HEK293 (cell line): Measurements from ENCODE around the gene SLC35F2.
"Not testable (repeated sequence)": the region's sequence is repeated elsewhere in the genome, so short reads cannot be mapped to it uniquely, and the experiment has no call there.

Experiments used
- CTCF ChIA-PET: fragments of 350-600 bp; formaldehyde crosslinking; extraction: SDS; loops from one replicate; lab custom pipeline; 2021; ENCODE audit warnings: antibody characterized with exemption; lab: Yijun Ruan, JAX
- POLR2A ChIA-PET: fragments of 300-600 bp; formaldehyde crosslinking; extraction: SDS; loops from one replicate; lab custom pipeline; 2020; ENCODE audit warnings: antibody characterized with exemption, inconsistent platforms; lab: Yijun Ruan, JAX
- H3K27ac ChIP-seq: fragments of 200-500 bp; sonication (Bioruptor generic); 2 replicates; pipeline ENCODE4 v1.5.1; 2014; ENCODE audit warnings: low read depth, low read length, control low read depth, inconsistent platforms; ENCODE audit errors: extremely low read depth
- H3K36me3 ChIP-seq, 2 experiments: fragments of 200-500 bp in 1 of 2; sonication (Bioruptor generic) in 1 of 2; 1 replicate in 1 of 2; 2 replicates in 1 of 2; pipeline ENCODE4 v1.5.1; 2014 to 2017; ENCODE audit warnings: inconsistent platforms in 2 of 2, low read length in 2 of 2; ENCODE audit not compliant: control insufficient read depth in 2 of 2, insufficient read depth in 1 of 2
- H3K4me1 ChIP-seq: fragments of 200-500 bp; sonication (Bioruptor generic); 2 replicates; pipeline ENCODE4 v1.5.1; 2014; ENCODE audit warnings: mild to moderate bottlenecking, low read length, inconsistent platforms; ENCODE audit not compliant: control insufficient read depth, insufficient read depth
- H3K4me3 ChIP-seq: 2 replicates; pipeline ENCODE4 v1.5.1; 2011; ENCODE audit warnings: low read depth, mild to moderate bottlenecking, control low read depth, low read length, moderate library complexity
- H3K9me3 ChIP-seq: fragments of 200-500 bp; sonication (Bioruptor generic); 2 replicates; pipeline ENCODE4 v1.5.1; 2014; ENCODE audit warnings: low read depth, low read length, inconsistent platforms; ENCODE audit not compliant: control insufficient read depth, insufficient read depth
- AEBP2 ChIP-seq: fragments of 450-650 bp; formaldehyde crosslinking; IDR thresholded peaks from 2 replicates; pipeline ENCODE4 v1.5.1; 2016; ENCODE audit warnings: missing biosample characterization, missing genetic modification characterization, borderline replicate concordance
- ATF2 ChIP-seq: fragments of 450-650 bp; formaldehyde crosslinking; IDR thresholded peaks from 2 replicates; pipeline ENCODE4 v1.5.1; 2016; ENCODE audit warnings: missing biosample characterization, missing genetic modification characterization, low read depth
- CTCF ChIP-seq: fragments of 450-650 bp; formaldehyde crosslinking; IDR thresholded peaks from 2 replicates; pipeline ENCODE4 v1.5.1; 2016; ENCODE audit warnings: missing biosample characterization, missing genetic modification characterization
- GLI4 ChIP-seq: fragments of 450-650 bp; formaldehyde crosslinking; IDR thresholded peaks from 2 replicates; pipeline ENCODE4 v1.5.1; 2016; ENCODE audit warnings: missing biosample characterization, missing genetic modification characterization
- ZBTB48 ChIP-seq: fragments of 450-650 bp; formaldehyde crosslinking; IDR thresholded peaks from 2 replicates; pipeline ENCODE4 v1.5.1; 2016; ENCODE audit warnings: missing biosample characterization, missing genetic modification characterization
- ZFP69B ChIP-seq: fragments of 450-650 bp; formaldehyde crosslinking; IDR thresholded peaks from 2 replicates; pipeline ENCODE4 v1.5.1; 2016; ENCODE audit warnings: missing biosample characterization, missing genetic modification characterization
- ZNF146 ChIP-seq: fragments of 450-650 bp; formaldehyde crosslinking; IDR thresholded peaks from 2 replicates; pipeline ENCODE4 v1.5.1; 2016; ENCODE audit warnings: missing biosample characterization, missing genetic modification characterization
- ZNF157 ChIP-seq: fragments of 450-650 bp; formaldehyde crosslinking; IDR thresholded peaks from 2 replicates; pipeline ENCODE4 v1.5.1; 2016; ENCODE audit warnings: missing biosample characterization, missing genetic modification characterization
- ZNF169 ChIP-seq: fragments of 450-650 bp; formaldehyde crosslinking; IDR thresholded peaks from 2 replicates; pipeline ENCODE4 v1.5.1; 2016; ENCODE audit warnings: missing biosample characterization, missing genetic modification characterization
- ZNF184 ChIP-seq: fragments of 450-650 bp; IDR thresholded peaks from 2 replicates; pipeline ENCODE4 v1.5.1; 2018; ENCODE audit warnings: missing biosample characterization, mild to moderate bottlenecking, missing genetic modification characterization
- ZNF248 ChIP-seq: fragments of 450-650 bp; formaldehyde crosslinking; IDR thresholded peaks from 2 replicates; pipeline ENCODE4 v1.5.1; 2017; ENCODE audit warnings: missing biosample characterization, missing genetic modification characterization
- ZNF274 ChIP-seq, 2 experiments: fragments of 200-500 bp in 1 of 2; fragments of 450-650 bp in 1 of 2; sonication (Bioruptor generic) in 1 of 2; formaldehyde crosslinking in 1 of 2; IDR thresholded peaks; 2 replicates each; pipeline versions ENCODE4 v1.5.1 to v1.6.1; 2014 to 2016; ENCODE audit warnings: borderline replicate concordance in 1 of 2, inconsistent platforms in 1 of 2, low read length in 1 of 2, missing biosample characterization in 1 of 2, missing genetic modification characterization in 1 of 2
- ZNF324 ChIP-seq: fragments of 450-650 bp; formaldehyde crosslinking; IDR thresholded peaks from 2 replicates; pipeline ENCODE4 v1.5.1; 2016; ENCODE audit warnings: missing biosample characterization, missing genetic modification characterization
- ZNF433 ChIP-seq: fragments of 450-650 bp; formaldehyde crosslinking; IDR thresholded peaks from 2 replicates; pipeline ENCODE4 v1.5.1; 2016; ENCODE audit warnings: missing biosample characterization, missing genetic modification characterization, low read depth
- ZNF510 ChIP-seq: fragments of 450-650 bp; formaldehyde crosslinking; IDR thresholded peaks from 2 replicates; pipeline ENCODE4 v1.5.1; 2018; ENCODE audit warnings: mild to moderate bottlenecking, missing genetic modification characterization, missing biosample characterization; ENCODE audit not compliant: insufficient replicate concordance
- ZNF624 ChIP-seq: fragments of 450-650 bp; formaldehyde crosslinking; IDR thresholded peaks from 2 replicates; pipeline ENCODE4 v1.5.1; 2017; ENCODE audit warnings: missing biosample characterization, missing genetic modification characterization
- ZNF654 ChIP-seq: fragments of 450-650 bp; formaldehyde crosslinking; IDR thresholded peaks from 2 replicates; pipeline ENCODE4 v1.5.1; 2016; ENCODE audit warnings: low read depth, missing biosample characterization, missing genetic modification characterization
- ZNF704 ChIP-seq: fragments of 450-650 bp; formaldehyde crosslinking; IDR thresholded peaks from 2 replicates; pipeline ENCODE4 v1.5.1; 2016; ENCODE audit warnings: missing biosample characterization, missing genetic modification characterization

Gene SLC35F2

GRCh38 chr11:107898270-107898669, 39.7 kb upstream of the SLC35F2 start:
- Histone ChIP-seq H3K4me1 (no peaks in the 10 kb centered on the region), H3K27ac (no peak overlapping the region), H3K4me3 (no peak overlapping the region), H3K36me3 (no peaks in the 10 kb centered on the region), H3K9me3 (no peaks in the 10 kb centered on the region)
- CTCF ChIA-PET: interaction anchor here (0.6 to 3.2 kb wide), 14 partner anchors 11 to 348 kb away, joined by 3 to 27 read pairs (median 4); no protein-coding TSS in a partner anchor
- POLR2A ChIA-PET: no interaction called here
- TF ChIP-seq ATF2 (tag by site-specific recombination) (no peak), CTCF (tag by site-specific recombination) (peak; percentile 30; the same call in 1 of the 2 replicates), ZNF654 (tag by site-specific recombination) (peak; percentile 48)
- TF ChIP-seq, all 188 proteins: peak for 2

GRCh38 chr11:107882095-107882820, 23.7 kb upstream of the SLC35F2 start:
- no peaks in the 10 kb centered on the region for H3K36me3 ChIP-seq
- H3K9me3 ChIP-seq: no peaks in the 10 kb centered on the region
- no peak overlapping the region for H3K27ac ChIP-seq
- no peaks in the 10 kb centered on the region for H3K4me1 ChIP-seq
- CTCF ChIA-PET: interaction anchor here (0.8 to 1.2 kb wide), 2 partner anchors 16 to 35 kb away, joined by 3 to 4 read pairs; no protein-coding TSS in a partner anchor
- POLR2A ChIA-PET: no interaction called here
- H3K4me3 ChIP-seq: no peak overlapping the region
- no peak for TF ChIP-seq ZNF324 (tag by site-specific recombination)
- TF ChIP-seq ZBTB48: no peak
- TF ChIP-seq AEBP2 (tag by site-specific recombination): no peak
- TF ChIP-seq ZNF274 (IDR thresholded peaks at IDR 0.05; ENCODE audit: low read length): no peak
- TF ChIP-seq ZNF274 (tag by site-specific recombination; IDR thresholded peaks at IDR 0.05; ENCODE audit: borderline replicate concordance): no peak
- TF ChIP-seq ZNF624 (tag by site-specific recombination): no peak
- no peak for TF ChIP-seq ZNF248 (tag by site-specific recombination)
- no peak for TF ChIP-seq ZNF157
- TF ChIP-seq ZFP69B (tag by site-specific recombination): no peak
- no peak for TF ChIP-seq ZNF510 (tag by site-specific recombination)
- no peak for TF ChIP-seq GLI4 (tag by site-specific recombination)
- TF ChIP-seq ZNF704 (tag by site-specific recombination): no peak
- TF ChIP-seq ZNF184 (tag by site-specific recombination): no peak
- TF ChIP-seq ZNF146 (tag by site-specific recombination): no peak
- no peak for TF ChIP-seq ZNF169 (tag by site-specific recombination)
- TF ChIP-seq ZNF433 (tag by site-specific recombination): no peak
- TF ChIP-seq, all 188 proteins: peak for 0

GRCh38 chr11:107881471-107881870, 22.9 kb upstream of the SLC35F2 start:
- H3K4me3 ChIP-seq, H3K36me3 ChIP-seq, H3K4me1 ChIP-seq, POLR2A ChIA-PET, H3K9me3 ChIP-seq, H3K27ac ChIP-seq, CTCF ChIA-PET: not testable (repeated sequence)
